ENCODE results near the gene PRPS1L1.

GRCh38 chr7:18049262-18049661, 21.6 kb upstream of the PRPS1L1 start:
- TF ChIP-seq CTCF (IDR thresholded peaks at IDR 0.05) (no peak), CREM (CRISPR knock-in tag; IDR thresholded peaks at IDR 0.05) (no peak)
